ENCODE measurements around the gene GNAT2.
A peak's percentile ranks its signal among the peaks of the same experiment; 100 is the strongest.
"Not testable (repeated sequence)": the region's sequence is repeated elsewhere in the genome, so short reads cannot be mapped to it uniquely, and the experiment has no call there.

The GNAT2 gene

GRCh38 chr1:109619576-109620400 lies at the start of gene GNAT2, which contains the start of gene AMPD2:
Gene GNAT2 (minus strand): TSS chr1:109619616. CDS start chr1:109612870, 6,746 bp downstream.
Gene AMPD2 (plus strand): TSS chr1:109619837. CDS start chr1:109621176, 1,339 bp downstream.
- peak within 1 kb of the TSS; percentile 96 to 97 for H3K4me3 Mint-ChIP-seq
- DNase-seq: peak; percentile 65 to 82
- ATAC-seq: peak; percentile 64
- peak within 1 kb of the TSS; percentile 94 to 97 for H3K27ac Mint-ChIP-seq
- no peaks in the 10 kb centered on the region for H3K9me3 Mint-ChIP-seq
- H3K27me3 Mint-ChIP-seq: no peaks in the 10 kb centered on the region
- peaks cover 76% of the 10 kb centered on the region for H3K4me1 Mint-ChIP-seq

- Mint-ChIP-seq H3K4me3 (peak overlapping the region; percentile 82 to 87), H3K27ac (peak overlapping the region in 1 of 2 donors; percentile 38), H3K9me3 (no peaks in the 10 kb centered on the region), H3K27me3 (no peaks in the 10 kb centered on the region), H3K4me1 (peaks cover 30% of the 10 kb centered on the region)
- ATAC-seq (peak; percentile 36), DNase-seq (no peak)
Observed at GRCh38 chr1:109668123-109668775, 48.8 kb upstream of the GNAT2 start.

GRCh38 chr1:109667452-109668122 lies 48.2 kb upstream of the GNAT2 start, which contains the start of gene GSTM2:
Gene GSTM2 (plus strand): TSS chr1:109668057. CDS start chr1:109668116, 59 bp downstream.
- H3K9me3 Mint-ChIP-seq: no peaks in the 10 kb centered on the region
- peak within 1 kb of the TSS; percentile 38 to 44 for H3K27ac Mint-ChIP-seq
- peak; percentile 66 to 81 for DNase-seq
- H3K4me3 Mint-ChIP-seq: peak within 1 kb of the TSS; percentile 82 to 87
- H3K4me1 Mint-ChIP-seq: peaks cover 30% of the 10 kb centered on the region
- peak; percentile 97 for ATAC-seq
- no peaks in the 10 kb centered on the region for H3K27me3 Mint-ChIP-seq

- DNase-seq (no peak), ATAC-seq (no peak)
- Mint-ChIP-seq H3K4me3 (no peak overlapping the region), H3K27ac (no peak overlapping the region), H3K9me3 (no peaks in the 10 kb centered on the region), H3K4me1 (peaks cover 20% of the 10 kb centered on the region), H3K27me3 (no peaks in the 10 kb centered on the region)
Observed at GRCh38 chr1:109664671-109665070, 45.3 kb upstream of the GNAT2 start.

- peak overlapping the region in 1 of 2 donors; percentile 54 for H3K27ac Mint-ChIP-seq
Observed at GRCh38 chr1:109661391-109661790, 42.0 kb upstream of the GNAT2 start.

GRCh38 chr1:109660691-109661026 lies 41.2 kb upstream of the GNAT2 start:
- DNase-seq, ATAC-seq, H3K27ac Mint-ChIP-seq, H3K4me3 Mint-ChIP-seq, H3K27me3 Mint-ChIP-seq, H3K9me3 Mint-ChIP-seq: not testable (repeated sequence)
- H3K4me1 Mint-ChIP-seq: peaks cover 14% of the 10 kb centered on the region

More at GRCh38 chr1:109661391-109661790, 42.0 kb upstream of the GNAT2 start:
- H3K4me3 Mint-ChIP-seq: no peak overlapping the region
- DNase-seq (no peak), ATAC-seq (no peak)
- H3K4me1 Mint-ChIP-seq: peaks cover 10% of the 10 kb centered on the region
- H3K9me3 Mint-ChIP-seq: no peaks in the 10 kb centered on the region
- H3K27me3 Mint-ChIP-seq: no peaks in the 10 kb centered on the region

GRCh38 chr1:109659997-109660690 lies 40.7 kb upstream of the GNAT2 start:
- no peaks in the 10 kb centered on the region for H3K27me3 Mint-ChIP-seq
- H3K27ac Mint-ChIP-seq: no peak overlapping the region
- ATAC-seq (no peak), DNase-seq (no peak)
- no peak overlapping the region for H3K4me3 Mint-ChIP-seq
- peaks cover 18% of the 10 kb centered on the region for H3K4me1 Mint-ChIP-seq
- no peaks in the 10 kb centered on the region for H3K9me3 Mint-ChIP-seq

GRCh38 chr1:109659145-109659544 lies 39.7 kb upstream of the GNAT2 start:
- no peak for DNase-seq
- Mint-ChIP-seq H3K9me3 (no peaks in the 10 kb centered on the region), H3K27ac (no peak overlapping the region), H3K27me3 (no peaks in the 10 kb centered on the region), H3K4me1 (peaks cover 28% of the 10 kb centered on the region), H3K4me3 (no peak overlapping the region)
- ATAC-seq: no peak

GRCh38 chr1:109658533-109659042 lies 39.2 kb upstream of the GNAT2 start:
- Mint-ChIP-seq H3K4me1 (peaks cover 29% of the 10 kb centered on the region), H3K27ac (no peak overlapping the region), H3K9me3 (no peaks in the 10 kb centered on the region), H3K27me3 (no peaks in the 10 kb centered on the region), H3K4me3 (no peak overlapping the region)
- DNase-seq (no peak), ATAC-seq (no peak)

GRCh38 chr1:109657970-109658369 lies 38.6 kb upstream of the GNAT2 start:
- H3K4me1 Mint-ChIP-seq: peaks cover 29% of the 10 kb centered on the region
- no peak overlapping the region for H3K4me3 Mint-ChIP-seq
- H3K9me3 Mint-ChIP-seq: no peaks in the 10 kb centered on the region
- ATAC-seq (no peak), DNase-seq (no peak)
- H3K27me3 Mint-ChIP-seq: no peaks in the 10 kb centered on the region
- H3K27ac Mint-ChIP-seq: no peak overlapping the region

- no peaks in the 10 kb centered on the region for H3K27me3 Mint-ChIP-seq
- peaks cover 29% of the 10 kb centered on the region for H3K4me1 Mint-ChIP-seq
- no peak for ATAC-seq
- peak overlapping the region in 1 of 2 donors; percentile 22 for H3K4me3 Mint-ChIP-seq
- no peak overlapping the region for H3K27ac Mint-ChIP-seq
- DNase-seq: no peak
- no peaks in the 10 kb centered on the region for H3K9me3 Mint-ChIP-seq
Observed at GRCh38 chr1:109657395-109657794, 38.0 kb upstream of the GNAT2 start.

- DNase-seq: peak; percentile 56 to 64
- Mint-ChIP-seq H3K9me3 (no peaks in the 10 kb centered on the region), H3K27ac (peak within 1 kb of the TSS; percentile 84 to 90), H3K4me1 (peaks cover 29% of the 10 kb centered on the region), H3K4me3 (peak within 1 kb of the TSS; percentile 89 to 96), H3K27me3 (peaks cover 10% of the 10 kb centered on the region)
- peak; percentile 91 for ATAC-seq
Observed at GRCh38 chr1:109655615-109656519, 36.5 kb upstream of the GNAT2 start, which contains the start of gene GSTM4. Gene GSTM4 (plus strand): TSS chr1:109656099. CDS start chr1:109656390, 291 bp downstream.

- Mint-ChIP-seq H3K27ac (no peak overlapping the region), H3K4me1 (peaks cover 29% of the 10 kb centered on the region), H3K4me3 (no peak overlapping the region), H3K9me3 (no peaks in the 10 kb centered on the region), H3K27me3 (peaks cover 16% of the 10 kb centered on the region)
- DNase-seq (no peak), ATAC-seq (no peak)
Observed at GRCh38 chr1:109654519-109654918, 35.1 kb upstream of the GNAT2 start.

GRCh38 chr1:109653306-109653705 lies 33.9 kb upstream of the GNAT2 start:
- no peaks in the 10 kb centered on the region for H3K9me3 Mint-ChIP-seq
- peaks cover 16% of the 10 kb centered on the region for H3K27me3 Mint-ChIP-seq
- DNase-seq (no peak), ATAC-seq (no peak)
- peak overlapping the region in 1 of 2 donors; percentile 24 for H3K27ac Mint-ChIP-seq
- no peak overlapping the region for H3K4me3 Mint-ChIP-seq
- H3K4me1 Mint-ChIP-seq: peaks cover 29% of the 10 kb centered on the region
